A673 (cell line): ENCODE measurements around the gene ASMT.

Experiments used
- EZH2 ChIP-seq: fragments of 200-600 bp; sonication (generic); IDR thresholded peaks from 2 replicates; pipeline ENCODE4 v1.6.1; 2017; ENCODE audit warnings: borderline replicate concordance, low read depth, mild to moderate bottlenecking, mixed read lengths, antibody characterized with exemption, low read length; ENCODE audit not compliant: poor library complexity, severe bottlenecking
- TF ChIP-seq, protein P1 (sequence below): fragments of 300-800, 200-600 bp; sonication (generic); conservative IDR thresholded peaks from 2 replicates; pipeline ENCODE4 v1.5.1; 2017; ENCODE audit warnings: low read depth, mild to moderate bottlenecking, antibody characterized with exemption, low read length, moderate library complexity, mixed read lengths

GRCh38 chrX:1584237-1585011 lies 30.4 kb upstream of the ASMT start:
- TF ChIP-seq, protein P1, sequence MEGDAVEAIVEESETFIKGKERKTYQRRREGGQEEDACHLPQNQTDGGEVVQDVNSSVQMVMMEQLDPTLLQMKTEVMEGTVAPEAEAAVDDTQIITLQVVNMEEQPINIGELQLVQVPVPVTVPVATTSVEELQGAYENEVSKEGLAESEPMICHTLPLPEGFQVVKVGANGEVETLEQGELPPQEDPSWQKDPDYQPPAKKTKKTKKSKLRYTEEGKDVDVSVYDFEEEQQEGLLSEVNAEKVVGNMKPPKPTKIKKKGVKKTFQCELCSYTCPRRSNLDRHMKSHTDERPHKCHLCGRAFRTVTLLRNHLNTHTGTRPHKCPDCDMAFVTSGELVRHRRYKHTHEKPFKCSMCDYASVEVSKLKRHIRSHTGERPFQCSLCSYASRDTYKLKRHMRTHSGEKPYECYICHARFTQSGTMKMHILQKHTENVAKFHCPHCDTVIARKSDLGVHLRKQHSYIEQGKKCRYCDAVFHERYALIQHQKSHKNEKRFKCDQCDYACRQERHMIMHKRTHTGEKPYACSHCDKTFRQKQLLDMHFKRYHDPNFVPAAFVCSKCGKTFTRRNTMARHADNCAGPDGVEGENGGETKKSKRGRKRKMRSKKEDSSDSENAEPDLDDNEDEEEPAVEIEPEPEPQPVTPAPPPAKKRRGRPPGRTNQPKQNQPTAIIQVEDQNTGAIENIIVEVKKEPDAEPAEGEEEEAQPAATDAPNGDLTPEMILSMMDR = no peak
- TF ChIP-seq EZH2 = no peak
